H1 (cell line): ENCODE results near the gene DOK6. TPM values are rescaled to one million over a fixed set of nuclear protein-coding genes. Genes with fewer than 3 reads are reported as not detected.

Source experiments
- CHD7 ChIP-seq: fragments of 300-600 bp; sonication (generic); IDR thresholded peaks from 2 replicates; pipeline ENCODE4 v1.7.1; 2012; ENCODE audit warnings: low read length, moderate library complexity, mild to moderate bottlenecking, inconsistent platforms; ENCODE audit not compliant: insufficient replicate concordance
- CTCF ChIP-seq, 3 experiments: IDR thresholded peaks; 1 replicate in 2 of 3; 2 replicates in 1 of 3; pipeline versions ENCODE4 v1.5.1 to v1.6.1; 2011; ENCODE audit warnings: low read length in 3 of 3, mild to moderate bottlenecking in 3 of 3, inconsistent platforms in 2 of 3, low read depth in 1 of 3, moderate library complexity in 1 of 3; ENCODE audit not compliant: insufficient read depth in 1 of 3; ENCODE audit errors: control extremely low read depth in 1 of 3
- EP300 ChIP-seq, 2 experiments: IDR thresholded peaks; 1 replicate in 1 of 2; 2 replicates in 1 of 2; pipeline ENCODE4 v1.6.1; 2011 to 2012; ENCODE audit warnings: low read depth in 2 of 2, low read length in 2 of 2, mild to moderate bottlenecking in 2 of 2, borderline replicate concordance in 1 of 2, inconsistent platforms in 1 of 2, moderate library complexity in 1 of 2
- FOSL1 ChIP-seq: IDR thresholded peaks from 2 replicates; pipeline ENCODE4 v1.6.1; 2011; ENCODE audit warnings: mild to moderate bottlenecking, low read depth, low read length, moderate library complexity; ENCODE audit not compliant: insufficient read depth
- SAP30 ChIP-seq: fragments of 300-600 bp; sonication (generic); IDR thresholded peaks from 2 replicates; pipeline ENCODE4 v1.7.1; 2012; ENCODE audit warnings: low read length, moderate library complexity, mild to moderate bottlenecking, inconsistent platforms; ENCODE audit not compliant: insufficient read depth, insufficient replicate concordance
- TBP ChIP-seq: IDR thresholded peaks from 2 replicates; pipeline ENCODE4 v1.6.1; 2011; ENCODE audit warnings: low read depth, low read length, improper control_type of control experiment
- TCF12 ChIP-seq: IDR thresholded peaks from 2 replicates; pipeline ENCODE4 v1.6.1; 2011; ENCODE audit warnings: low read depth, mild to moderate bottlenecking, low read length
- ZNF274 ChIP-seq: IDR thresholded peaks from 2 replicates; pipeline ENCODE4 v1.7.0; 2012; ENCODE audit warnings: low read length, borderline replicate concordance; ENCODE audit errors: extremely low read depth
- polyA plus RNA-seq, 7 experiments: library from polyadenylated mRNA; depleted of rRNA in 3 of 7; stranded (reverse) in 5 of 7; unstranded in 2 of 7; fragments of >200 nt in 5 of 7; fragments of 200-250 nt in 2 of 7; gene quantifications; 1 replicate in 5 of 7; 2 replicates in 1 of 7; 4 replicates in 1 of 7; pipeline versions ENCODE4 v1.2.1 to v1.2.3, GENCODE V29; 2011 to 2013; ENCODE audit warnings: missing spikeins in 2 of 7, mixed read lengths in 2 of 7
- total RNA-seq: library from RNA; stranded (reverse); fragmentation: NEBNext Ultra II Directional; extraction: Animal tissue kit (Norgen Biotek cat#: 25700); gene quantifications from 2 replicates; pipeline ENCODE4 v1.2.1, GENCODE V29; 2021

The DOK6 gene
- total and polyA plus RNA-seq, 2 of the 8 experiments (the other 6 are each of a cell fraction or from before 2014, with no cell fraction given) = 0.33 to 0.50 TPM

- TF ChIP-seq CHD7 (no peak), SAP30 (no peak), TBP (no peak), CTCF (IDR thresholded peaks at IDR 0.05; ENCODE audit: control extremely low read depth in 1 of 3, insufficient read depth in 1 of 3, low read depth in 1 of 3, low read length in 3 of 3) (no peak), FOSL1 (no peak), EP300 (IDR thresholded peaks at IDR 0.05; ENCODE audit: borderline replicate concordance in 1 of 2, low read depth in 2 of 2, low read length in 2 of 2) (no peak), TCF12 (no peak), ZNF274 (no peak)
Observed at GRCh38 chr18:69580107-69580506, 179.4 kb downstream of the DOK6 start (continued).
